Measurements from ENCODE around the gene PGBD5.

The PGBD5 gene

DNA sequence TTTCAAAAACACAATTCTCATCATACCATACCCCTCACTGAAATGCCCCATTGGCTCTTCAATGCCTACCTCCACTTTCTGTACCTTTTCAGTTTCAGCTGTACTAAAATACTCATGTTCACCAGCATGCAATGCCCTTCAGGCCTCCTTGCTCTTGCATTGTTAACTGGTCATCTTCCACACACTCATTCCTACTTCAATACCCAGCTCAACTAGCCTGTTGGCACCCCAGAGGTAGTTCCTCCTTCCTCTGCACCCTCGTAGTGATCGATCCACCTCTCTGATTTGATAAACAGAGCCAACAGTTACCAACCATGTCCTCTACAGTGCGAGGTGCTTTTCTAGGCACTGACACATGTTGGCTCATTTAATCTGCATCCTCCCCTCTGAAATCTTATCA is 46.7 kb downstream of the PGBD5 start:
- no peaks in the 10 kb centered on the region for H3K36me3 ChIP-seq (replicated peaks; ENCODE audit: low read depth, low read length)
- H3K4me2 ChIP-seq (ENCODE audit: low read length), result no peak overlapping the region
- H3K9ac ChIP-seq (ENCODE audit: low read length), result no peak overlapping the region
- H3K4me3 ChIP-seq (ENCODE audit: low read length), result no peak overlapping the region
- H4K20me1 ChIP-seq (ENCODE audit: insufficient read depth, low read length), result no peaks in the 10 kb centered on the region
- no peaks in the 10 kb centered on the region for H3K79me2 ChIP-seq (ENCODE audit: low read length)
- H3K27me3 ChIP-seq (ENCODE audit: low read depth, low read length), result peaks cover 22% of the 10 kb centered on the region
- 0 out of 2 replicates have a peak, but pooled peaks cover 8% of the 10 kb centered on the region for H3K9me3 ChIP-seq (ENCODE audit: insufficient read depth, low read length)
- H3K27ac ChIP-seq (ENCODE audit: low read length), result no peak overlapping the region
- TF ChIP-seq EZH2phosphoT487 (IDR thresholded peaks at IDR 0.05; ENCODE audit: low read depth), result no peak
- TF ChIP-seq, protein P1, sequence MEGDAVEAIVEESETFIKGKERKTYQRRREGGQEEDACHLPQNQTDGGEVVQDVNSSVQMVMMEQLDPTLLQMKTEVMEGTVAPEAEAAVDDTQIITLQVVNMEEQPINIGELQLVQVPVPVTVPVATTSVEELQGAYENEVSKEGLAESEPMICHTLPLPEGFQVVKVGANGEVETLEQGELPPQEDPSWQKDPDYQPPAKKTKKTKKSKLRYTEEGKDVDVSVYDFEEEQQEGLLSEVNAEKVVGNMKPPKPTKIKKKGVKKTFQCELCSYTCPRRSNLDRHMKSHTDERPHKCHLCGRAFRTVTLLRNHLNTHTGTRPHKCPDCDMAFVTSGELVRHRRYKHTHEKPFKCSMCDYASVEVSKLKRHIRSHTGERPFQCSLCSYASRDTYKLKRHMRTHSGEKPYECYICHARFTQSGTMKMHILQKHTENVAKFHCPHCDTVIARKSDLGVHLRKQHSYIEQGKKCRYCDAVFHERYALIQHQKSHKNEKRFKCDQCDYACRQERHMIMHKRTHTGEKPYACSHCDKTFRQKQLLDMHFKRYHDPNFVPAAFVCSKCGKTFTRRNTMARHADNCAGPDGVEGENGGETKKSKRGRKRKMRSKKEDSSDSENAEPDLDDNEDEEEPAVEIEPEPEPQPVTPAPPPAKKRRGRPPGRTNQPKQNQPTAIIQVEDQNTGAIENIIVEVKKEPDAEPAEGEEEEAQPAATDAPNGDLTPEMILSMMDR (IDR thresholded peaks at IDR 0.05; ENCODE audit: low read depth, low read length), result no peak
- no peaks in the 10 kb centered on the region for H3K4me1 ChIP-seq (ENCODE audit: low read length)
- no peak overlapping the region for H2AFZ ChIP-seq (ENCODE audit: low read depth, low read length)

DNA sequence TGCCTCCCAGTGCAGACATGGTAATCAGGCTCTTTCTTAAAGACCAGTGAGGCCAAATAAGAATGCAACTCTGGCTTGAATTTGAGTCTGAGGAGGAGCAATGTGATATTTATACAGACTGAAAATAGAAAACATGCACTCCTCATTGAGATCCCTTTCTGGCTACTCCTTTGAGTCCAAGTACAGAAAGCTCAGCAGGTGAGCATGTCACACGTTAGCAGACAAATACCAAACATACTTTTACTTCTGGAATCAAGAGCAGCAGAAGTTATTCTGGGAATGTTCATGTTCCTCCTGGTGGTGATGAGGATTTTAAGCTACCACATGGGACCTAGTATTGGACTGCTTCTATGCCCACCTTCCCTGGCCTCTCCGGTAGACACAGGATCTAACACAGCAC is 48.3 kb downstream of the PGBD5 start:
- no peak overlapping the region for H3K4me3 ChIP-seq (ENCODE audit: low read length)
- H3K9me3 ChIP-seq (ENCODE audit: insufficient read depth, low read length), result 0 out of 2 replicates have a peak, but pooled peaks cover 8% of the 10 kb centered on the region
- TF ChIP-seq EZH2phosphoT487 (IDR thresholded peaks at IDR 0.05; ENCODE audit: low read depth), result no peak
- TF ChIP-seq, protein P1 (IDR thresholded peaks at IDR 0.05; ENCODE audit: low read depth, low read length), result no peak
- H2AFZ ChIP-seq (ENCODE audit: low read depth, low read length), result no peak overlapping the region
- no peak overlapping the region for H3K27ac ChIP-seq (ENCODE audit: low read length)
- no peaks in the 10 kb centered on the region for H4K20me1 ChIP-seq (ENCODE audit: insufficient read depth, low read length)
- no peaks in the 10 kb centered on the region for H3K79me2 ChIP-seq (ENCODE audit: low read length)
- H3K9ac ChIP-seq (ENCODE audit: low read length), result no peak overlapping the region
- no peaks in the 10 kb centered on the region for H3K4me1 ChIP-seq (ENCODE audit: low read length)
- H3K4me2 ChIP-seq (ENCODE audit: low read length), result no peak overlapping the region
- H3K27me3 ChIP-seq (ENCODE audit: low read depth, low read length), result peaks cover 24% of the 10 kb centered on the region
- no peaks in the 10 kb centered on the region for H3K36me3 ChIP-seq (replicated peaks; ENCODE audit: low read depth, low read length)

DNA sequence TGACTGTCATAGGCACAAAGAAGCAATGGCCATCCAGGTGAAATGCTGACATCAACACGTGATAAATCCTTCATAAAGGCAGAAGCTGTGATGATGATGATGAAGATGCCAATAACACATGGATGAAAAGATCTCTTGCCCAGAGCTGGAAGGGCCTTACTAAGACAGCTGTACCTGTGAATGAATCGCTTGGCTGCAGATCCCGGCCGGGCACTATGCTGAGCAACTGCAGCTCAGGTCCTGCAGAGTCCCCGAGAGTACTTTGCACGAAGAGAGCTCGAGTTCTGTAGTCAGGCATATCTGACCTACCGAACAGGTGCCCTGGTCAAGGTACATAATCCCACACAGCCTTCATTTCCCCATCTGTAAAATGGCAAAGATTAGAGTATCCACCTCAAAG is 48.8 kb downstream of the PGBD5 start:
- Histone ChIP-seq H3K9me3 (ENCODE audit: insufficient read depth, low read length) (0 out of 2 replicates have a peak, but pooled peaks cover 8% of the 10 kb centered on the region), H4K20me1 (ENCODE audit: insufficient read depth, low read length) (no peaks in the 10 kb centered on the region), H3K27ac (ENCODE audit: low read length) (no peak overlapping the region), H3K4me2 (ENCODE audit: low read length) (no peak overlapping the region), H3K4me3 (ENCODE audit: low read length) (no peak overlapping the region), H3K4me1 (ENCODE audit: low read length) (no peaks in the 10 kb centered on the region), H3K79me2 (ENCODE audit: low read length) (no peaks in the 10 kb centered on the region), H3K36me3 (replicated peaks; ENCODE audit: low read depth, low read length) (no peaks in the 10 kb centered on the region), H2AFZ (ENCODE audit: low read depth, low read length) (no peak overlapping the region), H3K9ac (ENCODE audit: low read length) (no peak overlapping the region), H3K27me3 (ENCODE audit: low read depth, low read length) (peaks cover 24% of the 10 kb centered on the region)
- no peak for TF ChIP-seq EZH2phosphoT487 (IDR thresholded peaks at IDR 0.05; ENCODE audit: low read depth)
- TF ChIP-seq, protein P1 (IDR thresholded peaks at IDR 0.05; ENCODE audit: low read depth, low read length), result no peak

DNA sequence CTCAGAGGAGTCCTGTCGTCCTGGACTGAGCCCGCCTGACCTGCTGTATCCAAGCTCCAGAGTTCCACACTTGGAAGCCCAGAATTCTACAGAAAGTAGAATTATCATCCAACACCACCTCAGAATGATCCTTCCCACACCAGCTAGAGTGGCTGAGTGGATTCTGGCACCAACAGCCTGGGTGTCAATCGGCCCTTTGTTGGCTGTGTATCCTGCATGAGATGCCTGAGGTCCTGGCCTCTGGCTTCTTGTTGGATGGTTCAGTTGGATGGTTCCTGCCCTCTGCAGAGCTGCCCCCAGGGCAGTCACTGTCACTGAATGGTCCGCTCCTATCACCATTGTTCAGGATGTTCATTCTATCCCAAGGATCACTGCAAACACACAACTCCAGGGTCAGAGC is 49.8 kb downstream of the PGBD5 start:
- H4K20me1 ChIP-seq (ENCODE audit: insufficient read depth, low read length), result no peaks in the 10 kb centered on the region
- H3K27me3 ChIP-seq (ENCODE audit: low read depth, low read length), result peaks cover 31% of the 10 kb centered on the region
- no peak overlapping the region for H3K4me2 ChIP-seq (ENCODE audit: low read length)
- H3K27ac ChIP-seq (ENCODE audit: low read length), result no peak overlapping the region
- H3K9ac ChIP-seq (ENCODE audit: low read length), result no peak overlapping the region
- H3K4me1 ChIP-seq (ENCODE audit: low read length), result no peaks in the 10 kb centered on the region
- no peak overlapping the region for H2AFZ ChIP-seq (ENCODE audit: low read depth, low read length)
- 0 out of 2 replicates have a peak, but pooled peaks cover 8% of the 10 kb centered on the region for H3K9me3 ChIP-seq (ENCODE audit: insufficient read depth, low read length)
- H3K79me2 ChIP-seq (ENCODE audit: low read length), result no peaks in the 10 kb centered on the region
- H3K4me3 ChIP-seq (ENCODE audit: low read length), result no peak overlapping the region
- TF ChIP-seq EZH2phosphoT487 (IDR thresholded peaks at IDR 0.05; ENCODE audit: low read depth), result no peak
- TF ChIP-seq, protein P1 (IDR thresholded peaks at IDR 0.05; ENCODE audit: low read depth, low read length), result no peak
- no peaks in the 10 kb centered on the region for H3K36me3 ChIP-seq (replicated peaks; ENCODE audit: low read depth, low read length)
